OCI-LY7 (cell line): Measurements from ENCODE around the gene TNNI3K.

ENCODE experiments used
- CTCF ChIP-seq: fragments of 200-600 bp; sonication (generic); conservative IDR thresholded peaks from 2 replicates; pipeline ENCODE4 v1.5.1; 2014; ENCODE audit warnings: mild to moderate bottlenecking, antibody characterized with exemption, low read length, moderate library complexity, mixed read lengths
- EZH2phosphoT487 ChIP-seq: fragments of 200-600 bp; sonication (generic); IDR thresholded peaks from 2 replicates; pipeline ENCODE4 v1.6.1; 2018; ENCODE audit warnings: low read depth, borderline replicate concordance, mild to moderate bottlenecking, mixed run types, antibody characterized with exemption, low read length, moderate library complexity, mixed read lengths

GRCh38 chr1:74388855-74389254, 153.7 kb downstream of the TNNI3K start:
- TF ChIP-seq CTCF (no peak), EZH2phosphoT487 (no peak)
